ENCODE results near the gene KLHL36.
A peak's percentile ranks its signal among the peaks of the same experiment; 100 is the strongest.

KLHL36 gene

GRCh38 chr16:84673561-84673960 lies 25.2 kb downstream of the KLHL36 start:
- H3K9me3 ChIP-seq (ENCODE audit: control insufficient read depth, insufficient read depth, low read length) = no peaks in the 10 kb centered on the region
- no peaks in the 10 kb centered on the region for H3K27me3 ChIP-seq (ENCODE audit: control insufficient read depth, insufficient read depth, low read length)
- no peaks in the 10 kb centered on the region for H3K36me3 ChIP-seq (ENCODE audit: control insufficient read depth, insufficient read depth, low read length)
- H3K4me3 ChIP-seq (ENCODE audit: low read depth, low read length) = no peak overlapping the region
- no peak overlapping the region for H3K9ac ChIP-seq (ENCODE audit: low read depth, low read length)
- H3K27ac ChIP-seq (ENCODE audit: low read depth, low read length) = no peak overlapping the region
- peaks cover 10% of the 10 kb centered on the region; the same call in 1 of the 2 replicates for H3K4me1 ChIP-seq (ENCODE audit: control insufficient read depth, insufficient read depth, low read length)

GRCh38 chr16:84675423-84675822 lies 27.1 kb downstream of the KLHL36 start:
- Histone ChIP-seq H3K4me1 (ENCODE audit: control insufficient read depth, insufficient read depth, low read length) (peaks cover 10% of the 10 kb centered on the region; the same call in 1 of the 2 replicates), H3K36me3 (ENCODE audit: control insufficient read depth, insufficient read depth, low read length) (no peaks in the 10 kb centered on the region), H3K9me3 (ENCODE audit: control insufficient read depth, insufficient read depth, low read length) (no peaks in the 10 kb centered on the region), H3K9ac (ENCODE audit: low read depth, low read length) (no peak overlapping the region), H3K4me3 (ENCODE audit: low read depth, low read length) (no peak overlapping the region), H3K27me3 (ENCODE audit: control insufficient read depth, insufficient read depth, low read length) (no peaks in the 10 kb centered on the region), H3K27ac (ENCODE audit: low read depth, low read length) (no peak overlapping the region)

DNA sequence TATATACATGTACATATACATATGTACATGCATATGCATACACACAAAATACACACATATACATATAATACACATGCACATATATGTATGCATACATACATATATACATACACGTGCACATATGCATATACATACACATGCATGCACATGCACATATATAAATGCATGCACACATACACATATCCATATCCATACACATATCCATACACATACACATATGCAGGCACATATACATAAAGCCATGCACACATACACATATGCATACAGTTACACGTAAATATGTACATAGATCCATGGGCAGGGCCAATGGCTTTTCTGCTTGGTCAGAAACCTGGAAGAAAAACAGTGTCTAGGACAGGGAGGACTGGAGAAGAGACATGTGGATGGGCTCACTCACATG lies 27.6 kb downstream of the KLHL36 start:
- Histone ChIP-seq H3K4me1 (ENCODE audit: control insufficient read depth, insufficient read depth, low read length) (peaks cover 10% of the 10 kb centered on the region; the same call in 1 of the 2 replicates), H3K9me3 (ENCODE audit: control insufficient read depth, insufficient read depth, low read length) (no peaks in the 10 kb centered on the region), H3K9ac (ENCODE audit: low read depth, low read length) (no peak overlapping the region), H3K36me3 (ENCODE audit: control insufficient read depth, insufficient read depth, low read length) (no peaks in the 10 kb centered on the region), H3K4me3 (ENCODE audit: low read depth, low read length) (no peak overlapping the region), H3K27me3 (ENCODE audit: control insufficient read depth, insufficient read depth, low read length) (no peaks in the 10 kb centered on the region), H3K27ac (ENCODE audit: low read depth, low read length) (no peak overlapping the region)

GRCh38 chr16:84677017-84677803 lies 28.9 kb downstream of the KLHL36 start:
- no peaks in the 10 kb centered on the region for H3K36me3 ChIP-seq (ENCODE audit: control insufficient read depth, insufficient read depth, low read length)
- no peak overlapping the region for H3K9ac ChIP-seq (ENCODE audit: low read depth, low read length)
- no peaks in the 10 kb centered on the region for H3K9me3 ChIP-seq (ENCODE audit: control insufficient read depth, insufficient read depth, low read length)
- H3K4me1 ChIP-seq (ENCODE audit: control insufficient read depth, insufficient read depth, low read length) = peaks cover 10% of the 10 kb centered on the region; the same call in 1 of the 2 replicates
- peak overlapping the region; percentile 7 for H3K27ac ChIP-seq (ENCODE audit: low read depth, low read length)
- H3K4me3 ChIP-seq (ENCODE audit: low read depth, low read length) = no peak overlapping the region
- no peaks in the 10 kb centered on the region for H3K27me3 ChIP-seq (ENCODE audit: control insufficient read depth, insufficient read depth, low read length)

- no peaks in the 10 kb centered on the region for H3K27me3 ChIP-seq (ENCODE audit: control insufficient read depth, insufficient read depth, low read length)
- H3K4me3 ChIP-seq (ENCODE audit: low read depth, low read length) = no peak overlapping the region
- H3K9me3 ChIP-seq (ENCODE audit: control insufficient read depth, insufficient read depth, low read length) = no peaks in the 10 kb centered on the region
- no peak overlapping the region for H3K9ac ChIP-seq (ENCODE audit: low read depth, low read length)
- H3K36me3 ChIP-seq (ENCODE audit: control insufficient read depth, insufficient read depth, low read length) = no peaks in the 10 kb centered on the region
- H3K27ac ChIP-seq (ENCODE audit: low read depth, low read length) = peak overlapping the region; percentile 7
- H3K4me1 ChIP-seq (ENCODE audit: control insufficient read depth, insufficient read depth, low read length) = peaks cover 10% of the 10 kb centered on the region; the same call in 1 of the 2 replicates
Measured at GRCh38 chr16:84677849-84678248, 29.5 kb downstream of the KLHL36 start.

- H3K9ac ChIP-seq (ENCODE audit: low read depth, low read length) = no peak overlapping the region
- H3K4me3 ChIP-seq (ENCODE audit: low read depth, low read length) = no peak overlapping the region
- H3K9me3 ChIP-seq (ENCODE audit: control insufficient read depth, insufficient read depth, low read length) = no peaks in the 10 kb centered on the region
- no peaks in the 10 kb centered on the region for H3K36me3 ChIP-seq (ENCODE audit: control insufficient read depth, insufficient read depth, low read length)
- peaks cover 12% of the 10 kb centered on the region for H3K4me1 ChIP-seq (ENCODE audit: control insufficient read depth, insufficient read depth, low read length)
- H3K27ac ChIP-seq (ENCODE audit: low read depth, low read length) = no peak overlapping the region
- no peaks in the 10 kb centered on the region for H3K27me3 ChIP-seq (ENCODE audit: control insufficient read depth, insufficient read depth, low read length)
Measured at GRCh38 chr16:84678541-84678940, 30.2 kb downstream of the KLHL36 start.

DNA sequence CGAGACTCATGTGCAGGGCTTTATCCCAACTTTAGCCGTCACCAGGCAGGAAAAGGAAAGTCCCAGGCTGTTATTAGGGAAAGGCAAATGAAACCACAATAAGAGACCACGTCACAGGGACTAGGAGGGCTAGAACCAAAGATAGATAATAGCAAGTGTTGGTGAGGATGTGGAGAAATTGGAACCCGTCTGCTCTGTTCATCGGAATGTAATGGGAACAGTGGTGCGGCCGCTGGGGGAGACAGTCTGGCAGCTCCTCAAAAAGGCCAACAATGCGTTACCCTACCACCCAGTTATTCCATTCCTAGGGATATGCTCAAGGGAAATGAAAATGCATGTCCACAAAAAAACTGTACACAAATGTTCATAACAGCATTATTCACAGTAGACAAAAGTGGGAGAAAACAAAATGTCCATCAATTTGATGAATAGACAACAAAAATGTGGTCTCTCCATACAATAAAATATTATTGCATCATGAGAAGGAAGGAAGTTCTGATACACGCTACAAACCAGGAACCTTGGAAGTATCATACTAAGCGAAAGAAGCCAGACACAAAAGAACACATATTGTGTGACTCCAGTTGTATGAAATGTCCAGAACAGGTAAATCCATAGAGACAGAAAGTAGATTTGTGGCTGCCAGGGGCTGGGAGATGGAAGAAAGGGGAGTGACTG lies 32.0 kb downstream of the KLHL36 start:
- H3K9me3 ChIP-seq (ENCODE audit: control insufficient read depth, insufficient read depth, low read length) = no peaks in the 10 kb centered on the region
- H3K4me3 ChIP-seq (ENCODE audit: low read depth, low read length) = no peak overlapping the region
- no peaks in the 10 kb centered on the region for H3K27me3 ChIP-seq (ENCODE audit: control insufficient read depth, insufficient read depth, low read length)
- no peak overlapping the region for H3K9ac ChIP-seq (ENCODE audit: low read depth, low read length)
- H3K36me3 ChIP-seq (ENCODE audit: control insufficient read depth, insufficient read depth, low read length) = no peaks in the 10 kb centered on the region
- H3K27ac ChIP-seq (ENCODE audit: low read depth, low read length) = no peak overlapping the region
- peaks cover 25% of the 10 kb centered on the region for H3K4me1 ChIP-seq (ENCODE audit: control insufficient read depth, insufficient read depth, low read length)

DNA sequence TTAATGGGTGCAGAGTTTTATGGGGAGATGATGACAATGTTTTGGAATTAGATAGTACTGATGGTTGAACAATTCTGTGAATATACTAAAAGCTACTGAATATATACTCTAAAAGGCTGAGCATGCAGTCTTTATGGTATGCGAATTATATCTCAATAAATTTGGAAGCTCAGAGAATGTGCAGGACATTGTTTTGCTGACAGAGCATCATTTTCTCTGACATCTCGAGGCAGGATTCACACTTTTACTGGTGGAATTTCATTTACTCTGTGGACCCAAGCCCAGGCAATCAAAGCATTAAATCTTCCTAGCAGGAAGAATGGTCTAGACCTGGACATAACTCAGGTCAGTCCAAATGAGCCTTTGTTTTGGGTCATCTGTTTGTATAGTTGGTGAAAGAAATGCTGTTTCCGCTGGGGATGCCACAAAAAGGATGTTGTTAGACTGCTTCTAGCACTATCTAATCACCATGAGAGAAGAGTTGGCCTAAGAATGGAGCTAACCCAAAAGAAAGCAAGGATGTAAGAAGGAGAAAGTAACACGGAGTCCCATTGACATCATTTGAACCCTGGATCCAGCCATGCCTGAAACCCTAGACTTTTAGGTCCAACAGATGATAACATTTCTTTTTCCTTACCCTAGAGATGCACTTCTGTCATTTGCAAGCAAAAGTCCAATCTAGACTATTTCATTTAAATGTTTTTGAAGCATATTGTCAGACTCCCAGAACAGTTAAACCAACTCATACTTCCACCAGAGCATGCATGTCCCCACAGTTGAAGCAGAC lies 32.7 kb downstream of the KLHL36 start:
- no peak overlapping the region for H3K9ac ChIP-seq (ENCODE audit: low read depth, low read length)
- no peaks in the 10 kb centered on the region for H3K9me3 ChIP-seq (ENCODE audit: control insufficient read depth, insufficient read depth, low read length)
- H3K27ac ChIP-seq (ENCODE audit: low read depth, low read length) = no peak overlapping the region
- H3K27me3 ChIP-seq (ENCODE audit: control insufficient read depth, insufficient read depth, low read length) = no peaks in the 10 kb centered on the region
- H3K4me3 ChIP-seq (ENCODE audit: low read depth, low read length) = no peak overlapping the region
- H3K4me1 ChIP-seq (ENCODE audit: control insufficient read depth, insufficient read depth, low read length) = peaks cover 25% of the 10 kb centered on the region
- no peaks in the 10 kb centered on the region for H3K36me3 ChIP-seq (ENCODE audit: control insufficient read depth, insufficient read depth, low read length)

GRCh38 chr16:84683691-84684591 lies 35.6 kb downstream of the KLHL36 start:
- peak overlapping the region; percentile 32 for H3K27ac ChIP-seq (ENCODE audit: low read depth, low read length)
- H3K4me3 ChIP-seq (ENCODE audit: low read depth, low read length) = no peak overlapping the region; the same call in 1 of the 2 replicates
- no peaks in the 10 kb centered on the region for H3K36me3 ChIP-seq (ENCODE audit: control insufficient read depth, insufficient read depth, low read length)
- H3K4me1 ChIP-seq (ENCODE audit: control insufficient read depth, insufficient read depth, low read length) = peaks cover 15% of the 10 kb centered on the region
- H3K27me3 ChIP-seq (ENCODE audit: control insufficient read depth, insufficient read depth, low read length) = no peaks in the 10 kb centered on the region
- H3K9ac ChIP-seq (ENCODE audit: low read depth, low read length) = no peak overlapping the region
- no peaks in the 10 kb centered on the region for H3K9me3 ChIP-seq (ENCODE audit: control insufficient read depth, insufficient read depth, low read length)

GRCh38 chr16:84684592-84684965 lies 36.3 kb downstream of the KLHL36 start:
- no peaks in the 10 kb centered on the region for H3K36me3 ChIP-seq (ENCODE audit: control insufficient read depth, insufficient read depth, low read length)
- H3K27ac ChIP-seq (ENCODE audit: low read depth, low read length) = peak overlapping the region; percentile 32
- H3K27me3 ChIP-seq (ENCODE audit: control insufficient read depth, insufficient read depth, low read length) = no peaks in the 10 kb centered on the region
- no peak overlapping the region for H3K9ac ChIP-seq (ENCODE audit: low read depth, low read length)
- H3K9me3 ChIP-seq (ENCODE audit: control insufficient read depth, insufficient read depth, low read length) = no peaks in the 10 kb centered on the region
- H3K4me3 ChIP-seq (ENCODE audit: low read depth, low read length) = no peak overlapping the region
- H3K4me1 ChIP-seq (ENCODE audit: control insufficient read depth, insufficient read depth, low read length) = peaks cover 15% of the 10 kb centered on the region

Data from HUES48 (cell line).